Psoas muscle (tissue), 8 donors: Measurements from ENCODE around the gene DOK7. TPM values are rescaled to one million over a fixed set of nuclear protein-coding genes. Genes with fewer than 3 reads are reported as not detected.

ENCODE experiments used
- ATAC-seq, 4 donors: fragments of 200-7000 bp; cut with Tn5 transposase; one replicate each; pipeline ENCODE4 v1.9.1; 2020; ENCODE audit warnings: moderate library complexity in 3 of 4, mild to moderate bottlenecking in 2 of 4
- DNase-seq, 2 donors: peaks; one replicate each; pipeline ENCODE4 v3.0.0-alpha.2; 2020
- H3K27ac ChIP-seq: fragments of 200-600 bp; one replicate; pipeline ENCODE4 v1.8.0; 2022
- H3K27me3 ChIP-seq, 3 donors: fragments of 200-600 bp in 1 of 3; one replicate each; pipeline versions ENCODE4 v1.6.1 to v1.8.0; 2013 to 2022; ENCODE audit warnings: low read length in 2 of 3, mild to moderate bottlenecking in 2 of 3, moderate library complexity in 1 of 3; ENCODE audit not compliant: insufficient read depth in 3 of 3
- H3K36me3 ChIP-seq, 2 donors: fragments of 200-600 bp in 1 of 2; one replicate each; pipeline versions ENCODE4 v1.6.1 to v1.8.0; 2013 to 2022; ENCODE audit warnings: low read depth in 1 of 2, mild to moderate bottlenecking in 1 of 2, moderate library complexity in 1 of 2; ENCODE audit not compliant: insufficient read depth in 1 of 2
- H3K4me1 ChIP-seq: fragments of 200-600 bp; one replicate; pipeline ENCODE4 v1.8.0; 2022
- H3K4me3 ChIP-seq: fragments of 200-600 bp; one replicate; pipeline ENCODE4 v1.8.0; 2022; ENCODE audit warnings: mild to moderate bottlenecking
- H3K9me3 ChIP-seq: fragments of 200-600 bp; one replicate; pipeline ENCODE4 v1.8.0; 2022
- CTCF ChIP-seq: fragments of 200-600 bp; IDR thresholded peaks from one replicate; pipeline ENCODE4 v1.8.0; 2022; ENCODE audit warnings: antibody characterized with exemption
- WGBS, 3 donors: extraction: QIAGEN DNeasy Blood & Tissue Kit; methylation state at CpG; one replicate each; pipeline versions ENCODE4 v1.1.6 to v1.1.7; 2013; 5-methylcytosine and 5-hydroxymethylcytosine counted together
- intact Hi-C, 2 donors: fragments of 100-400 bp; cut with DNase I; formaldehyde crosslinking; loops; one replicate each; pipeline versions ENCODE4 v1.11.0 to v1.14.2; 2022
- polyA plus RNA-seq, 3 donors: library from polyadenylated mRNA; stranded (reverse); fragments of 200-250 nt; gene quantifications; one replicate each; pipeline ENCODE4 v1.2.3, GENCODE V29; 2013
- total RNA-seq, 4 donors: library from RNA; stranded (reverse); fragmentation: NEBNext Ultra II Directional in 2 of 4; extraction: Animal tissue kit (Norgen Biotek cat#: 25700) in 2 of 4; gene quantifications; one replicate each; pipeline versions ENCODE4 v1.2.1 to v1.2.4, GENCODE V29; 2021 to 2023
- donor health status: healthy with polysubstance abuse.
- donor health status: DM: no; HTN: no; CAD: no; lungs with moderate emphysema.
- donor health status: Bipolar disorder and iron deficiency.
- donor health status: healthy.
- donor health status: DM: yes; HTN: yes; CAD: no.
- donor health status: DM: no; HTN: no; CAD: no.
- donor health status: DM: no; HTN: no; CAD: no.
- donor health status: DM: yes; HTN: yes; CAD: no.

The DOK7 gene
- total and polyA plus RNA-seq, 7 donors: 3.4 to 48.6 (median 21.5) TPM

- no peak for TF ChIP-seq CTCF
- Histone ChIP-seq H3K4me3 (no peak overlapping the region), H3K27ac (no peak overlapping the region), H3K9me3 (no peaks in the 10 kb centered on the region), H3K36me3 (peaks cover 0 to 32% of the 10 kb centered on the region in 2 donors), H3K4me1 (no peaks in the 10 kb centered on the region), H3K27me3 (no peaks in the 10 kb centered on the region)
- 64 to 88% (median 73%) methylated on average over 11 of the region's 11 CpGs for WGBS, 3 donors
- DNase-seq: no peak
- ATAC-seq: no peak
- intact Hi-C loops: no loop called here
These were observed 35.3 kb downstream of the DOK7 start for GRCh38 chr4:3498407-3498806.

GRCh38 chr4:3498901-3499510, 35.9 kb downstream of the DOK7 start:
- no peak overlapping the region for H3K4me3 ChIP-seq
- no peaks in the 10 kb centered on the region for H3K4me1 ChIP-seq
- intact Hi-C loops: no loop called here
- H3K9me3 ChIP-seq: no peaks in the 10 kb centered on the region
- no peak for TF ChIP-seq CTCF
- peaks cover 0 to 33% of the 10 kb centered on the region in 2 donors for H3K36me3 ChIP-seq
- no peak for DNase-seq
- H3K27ac ChIP-seq: no peak overlapping the region
- no peaks in the 10 kb centered on the region for H3K27me3 ChIP-seq
- ATAC-seq: no peak
- WGBS, 3 donors: 86 to 93% (median 89%) methylated on average over 17 to 20 of the region's 20 CpGs

- H3K9me3 ChIP-seq: no peaks in the 10 kb centered on the region
- intact Hi-C loops: no loop called here
- no peaks in the 10 kb centered on the region for H3K27me3 ChIP-seq
- H3K4me1 ChIP-seq: no peaks in the 10 kb centered on the region
- ATAC-seq (no peak), DNase-seq (no peak)
- peaks cover under 1 to 37% of the 10 kb centered on the region in 2 donors for H3K36me3 ChIP-seq
- WGBS, 3 donors: 91 to 96% (median 94%) methylated on average over 8 to 12 of the region's 12 CpGs
- H3K4me3 ChIP-seq: no peak overlapping the region
- TF ChIP-seq CTCF: no peak
- no peak overlapping the region for H3K27ac ChIP-seq
These were observed 36.6 kb downstream of the DOK7 start for GRCh38 chr4:3499710-3500109.

GRCh38 chr4:3500111-3500510, 37.0 kb downstream of the DOK7 start:
- no peak for TF ChIP-seq CTCF
- H3K27me3 ChIP-seq: no peaks in the 10 kb centered on the region
- no peak overlapping the region for H3K27ac ChIP-seq
- DNase-seq: no peak
- no peak for ATAC-seq
- WGBS, 3 donors: 95 to 97% (median 97%) methylated on average over 16 to 17 of the region's 17 CpGs
- no peaks in the 10 kb centered on the region for H3K9me3 ChIP-seq
- H3K4me3 ChIP-seq: no peak overlapping the region
- intact Hi-C loops: no loop called here
- peaks cover 4 to 41% of the 10 kb centered on the region in 2 donors for H3K36me3 ChIP-seq
- H3K4me1 ChIP-seq: no peaks in the 10 kb centered on the region

- Histone ChIP-seq H3K36me3 (peaks cover 7 to 47% of the 10 kb centered on the region in 2 donors), H3K27ac (no peak overlapping the region), H3K4me3 (no peak overlapping the region), H3K4me1 (no peaks in the 10 kb centered on the region), H3K27me3 (no peaks in the 10 kb centered on the region), H3K9me3 (no peaks in the 10 kb centered on the region)
- no peak for DNase-seq
- no peak for TF ChIP-seq CTCF
- ATAC-seq: no peak
- intact Hi-C loops: no loop called here
- 77 to 83% (median 78%) methylated on average over 23 to 29 of the region's 29 CpGs for WGBS, 3 donors
These were observed 37.6 kb downstream of the DOK7 start for GRCh38 chr4:3500634-3501101.
